ENCODE data around the gene UCKL1. TPM values are rescaled to one million over a fixed set of nuclear protein-coding genes. Genes with fewer than 3 reads are reported as not detected.
"Not testable (repeated sequence)": the region's sequence is repeated elsewhere in the genome, so short reads cannot be mapped to it uniquely, and the experiment has no call there.

Gene UCKL1
- total RNA-seq, 1 experiment from 2014 or later: 35.0 TPM

DNA sequence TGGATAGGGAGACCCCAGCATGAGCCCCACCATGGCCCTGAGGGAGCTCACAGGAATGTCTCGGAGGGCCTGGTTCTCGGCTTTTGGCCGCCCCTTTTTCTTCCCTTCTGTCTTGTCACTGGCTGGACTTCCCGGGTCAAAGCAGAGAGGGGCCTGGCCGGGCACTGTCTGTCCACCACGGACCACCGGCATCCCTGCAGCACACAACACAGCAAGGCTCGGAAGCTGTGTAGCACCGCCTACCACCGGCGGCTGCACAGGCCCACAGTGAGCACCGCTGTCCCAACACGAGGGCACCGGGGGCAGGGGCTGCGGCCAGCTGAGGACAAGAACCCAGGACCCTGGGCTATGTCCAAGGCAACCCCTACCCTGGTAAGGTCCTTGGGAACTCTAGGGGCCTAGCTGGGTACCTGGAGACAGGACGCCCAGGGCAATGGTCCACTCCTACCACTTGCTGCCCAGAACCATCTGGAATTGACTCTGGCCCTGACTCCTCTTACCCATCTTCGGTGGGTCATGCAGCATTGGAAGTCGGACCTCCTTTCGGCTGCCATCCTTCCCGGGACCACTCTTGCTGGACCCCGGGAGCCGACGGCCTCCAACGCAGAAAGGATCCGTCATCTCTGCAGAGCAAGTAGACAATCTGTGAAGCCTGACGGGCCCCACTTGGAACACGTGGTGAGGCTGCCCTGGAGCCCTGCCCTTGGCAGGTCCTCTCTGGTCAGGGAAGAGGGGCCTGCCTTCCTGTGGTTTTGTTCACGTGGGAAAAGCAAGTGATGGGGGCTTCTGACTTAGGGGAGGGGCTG lies 11.3 kb upstream of the UCKL1 start:
- Histone ChIP-seq H3K27me3 (peaks cover 5% of the 10 kb centered on the region; the same call in 1 of the 2 replicates), H3K4me3 (no peak overlapping the region), H3K27ac (no peak overlapping the region), H3K4me1 (peaks cover 4% of the 10 kb centered on the region; the same call in 1 of the 2 replicates), H3K9me3 (replicated peaks) (no peaks in the 10 kb centered on the region), H3K36me3 (peaks cover 14% of the 10 kb centered on the region)
- DNase-seq: no peak

DNA sequence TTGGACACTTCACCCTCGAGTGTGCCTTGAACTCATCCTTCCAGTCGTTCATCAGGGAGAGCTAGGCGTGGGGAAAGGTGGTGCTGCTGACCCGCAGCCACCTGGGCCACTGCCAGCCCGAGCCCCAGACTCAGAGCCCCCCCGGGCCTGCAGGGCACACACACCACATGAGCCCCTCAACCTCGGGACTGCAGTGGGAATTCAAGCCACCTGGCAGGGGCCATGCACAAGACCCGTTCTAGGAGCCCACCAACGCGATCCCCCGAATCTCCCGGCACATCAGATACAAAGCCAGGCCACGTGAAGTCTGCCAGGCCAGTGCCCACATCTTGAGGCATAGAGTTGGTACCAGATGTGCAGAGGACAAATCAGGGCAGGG lies 10.7 kb upstream of the UCKL1 start:
- Histone ChIP-seq H3K27me3 (peaks cover 5% of the 10 kb centered on the region; the same call in 1 of the 2 replicates), H3K27ac (no peak overlapping the region), H3K4me1 (peaks cover 4% of the 10 kb centered on the region; the same call in 1 of the 2 replicates), H3K36me3 (peaks cover 20% of the 10 kb centered on the region), H3K4me3 (no peak overlapping the region), H3K9me3 (replicated peaks) (no peaks in the 10 kb centered on the region)
- no peak for DNase-seq

DNA sequence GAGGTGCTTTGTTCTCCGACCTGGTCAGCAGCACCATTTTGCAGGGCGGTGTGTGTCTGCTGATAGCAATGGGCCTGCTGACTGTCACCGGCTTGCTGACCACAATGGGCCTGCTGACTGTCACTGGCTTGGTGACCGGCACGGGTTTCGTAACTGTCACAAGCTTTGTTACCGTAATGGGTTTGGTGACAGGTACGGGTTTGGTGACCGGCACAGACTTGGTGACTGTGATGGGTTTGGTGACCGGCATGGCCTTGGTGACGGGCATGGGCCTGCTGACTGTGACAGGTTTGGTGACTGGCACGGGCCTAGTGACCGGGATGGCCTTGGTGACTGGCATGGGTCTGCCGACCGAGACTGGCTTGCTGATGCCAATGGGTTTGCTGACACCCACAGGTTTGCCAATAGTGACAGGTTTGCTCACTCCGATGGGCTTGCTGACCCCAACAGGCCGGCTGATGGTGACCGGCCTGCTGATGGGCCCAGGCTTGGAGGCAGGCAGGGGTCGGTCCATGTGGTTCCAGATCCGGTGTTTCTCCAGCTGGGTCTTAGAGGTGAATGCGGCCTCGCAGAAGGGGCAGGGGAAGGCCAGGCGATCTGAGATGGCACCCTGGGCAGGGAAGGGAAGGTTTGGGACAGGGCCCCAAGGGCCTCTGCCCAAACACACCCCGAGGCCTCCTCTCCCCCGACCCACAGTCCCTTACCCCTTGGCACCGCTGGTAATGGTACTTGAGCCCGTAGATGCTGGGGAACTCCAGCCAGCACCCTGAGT lies 10.1 kb upstream of the UCKL1 start:
- H3K36me3 ChIP-seq: peaks cover 24% of the 10 kb centered on the region

DNA sequence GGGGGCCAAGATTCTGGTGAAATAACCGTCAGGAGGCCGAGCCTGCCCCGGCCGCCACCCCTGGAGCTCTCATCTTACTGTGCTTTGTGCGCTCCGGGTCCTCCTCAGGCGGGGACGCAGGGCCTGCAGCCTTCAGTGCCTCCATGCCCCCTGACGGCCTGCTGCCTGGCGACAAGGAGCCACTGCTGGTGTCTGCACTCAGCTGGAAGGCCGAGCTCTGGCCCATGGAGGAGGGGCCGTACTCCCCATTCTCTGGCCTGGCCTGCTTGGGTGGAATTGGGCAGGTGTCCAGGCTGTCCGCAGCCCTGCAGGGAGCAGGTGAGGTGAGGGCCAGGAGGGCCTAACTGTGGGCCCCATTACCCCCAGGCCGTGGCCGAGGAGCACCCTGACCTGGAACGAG lies 8.2 kb upstream of the UCKL1 start:
- Histone ChIP-seq H3K4me1 (peaks cover 4% of the 10 kb centered on the region; the same call in 1 of the 2 replicates), H3K27ac (no peak overlapping the region), H3K9me3 (replicated peaks) (no peaks in the 10 kb centered on the region), H3K4me3 (no peak overlapping the region), H3K27me3 (no peaks in the 10 kb centered on the region; the same call in 1 of the 2 replicates), H3K36me3 (peaks cover 24% of the 10 kb centered on the region)
- DNase-seq: no peak

More for the DNA sequence above, 10.1 kb upstream of the UCKL1 start:
- no peak overlapping the region for H3K27ac ChIP-seq
- no peaks in the 10 kb centered on the region for H3K9me3 ChIP-seq (replicated peaks)
- H3K4me3 ChIP-seq: no peak overlapping the region
- peaks cover 4% of the 10 kb centered on the region; the same call in 1 of the 2 replicates for H3K4me1 ChIP-seq
- peaks cover 5% of the 10 kb centered on the region; the same call in 1 of the 2 replicates for H3K27me3 ChIP-seq
- DNase-seq: no peak

DNA sequence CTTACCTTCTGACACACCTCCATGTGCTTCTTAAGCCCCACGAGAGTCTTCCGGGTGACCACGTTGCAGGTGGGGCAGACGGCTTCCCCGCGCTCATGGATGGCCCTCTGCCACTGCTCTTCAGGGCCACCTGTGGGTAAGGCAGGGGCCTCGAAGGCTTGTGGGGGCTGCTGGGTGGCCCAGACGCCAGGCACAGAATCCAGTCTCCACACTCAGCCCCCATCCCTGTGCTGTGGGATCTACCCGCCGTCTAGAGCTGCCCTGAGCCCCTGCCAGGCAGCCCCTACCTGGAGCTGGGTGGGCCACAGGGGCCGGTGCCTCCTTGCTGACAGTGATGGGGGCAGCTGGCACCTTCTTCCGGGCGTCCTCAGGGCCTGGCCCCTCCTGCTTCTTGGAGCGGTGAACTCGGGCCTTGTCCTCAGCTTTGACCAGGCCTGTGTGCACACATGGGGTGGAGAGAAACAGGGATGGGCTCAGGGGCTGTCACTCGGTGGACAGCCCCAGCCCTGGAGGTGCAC lies 7.6 kb upstream of the UCKL1 start:
- peaks cover 24% of the 10 kb centered on the region for H3K36me3 ChIP-seq

DNA sequence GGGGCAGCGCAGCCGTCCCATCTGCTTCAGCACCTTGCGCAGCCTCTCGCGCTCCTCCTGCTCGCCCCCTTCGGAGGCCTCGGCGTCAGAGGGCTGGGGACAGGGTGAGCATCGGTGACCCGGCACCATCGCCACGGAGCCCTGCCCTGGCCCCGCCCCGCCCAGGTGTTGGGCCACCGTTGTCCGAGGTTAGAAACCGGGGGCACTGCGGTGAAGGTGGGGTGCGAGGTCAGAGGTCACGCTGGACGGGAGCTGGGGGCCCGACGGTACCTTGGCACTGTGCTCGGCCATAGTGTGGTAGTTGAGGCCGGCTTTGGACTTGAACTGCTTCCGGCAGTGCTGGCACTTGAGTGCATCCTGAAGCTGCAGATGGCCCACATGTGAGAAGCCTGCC lies 7.1 kb upstream of the UCKL1 start:
- Histone ChIP-seq H3K9me3 (replicated peaks) (no peaks in the 10 kb centered on the region), H3K27ac (no peak overlapping the region), H3K4me1 (no peaks in the 10 kb centered on the region), H3K4me3 (no peak overlapping the region), H3K36me3 (peaks cover 24% of the 10 kb centered on the region), H3K27me3 (no peaks in the 10 kb centered on the region; the same call in 1 of the 2 replicates)
- no peak for DNase-seq

More for the DNA sequence above, 7.6 kb upstream of the UCKL1 start:
- H3K4me1 ChIP-seq: peaks cover 3% of the 10 kb centered on the region; the same call in 1 of the 2 replicates
- no peak for DNase-seq
- H3K27me3 ChIP-seq: no peaks in the 10 kb centered on the region; the same call in 1 of the 2 replicates
- H3K27ac ChIP-seq: no peak overlapping the region
- no peak overlapping the region for H3K4me3 ChIP-seq
- no peaks in the 10 kb centered on the region for H3K9me3 ChIP-seq (replicated peaks)

DNA sequence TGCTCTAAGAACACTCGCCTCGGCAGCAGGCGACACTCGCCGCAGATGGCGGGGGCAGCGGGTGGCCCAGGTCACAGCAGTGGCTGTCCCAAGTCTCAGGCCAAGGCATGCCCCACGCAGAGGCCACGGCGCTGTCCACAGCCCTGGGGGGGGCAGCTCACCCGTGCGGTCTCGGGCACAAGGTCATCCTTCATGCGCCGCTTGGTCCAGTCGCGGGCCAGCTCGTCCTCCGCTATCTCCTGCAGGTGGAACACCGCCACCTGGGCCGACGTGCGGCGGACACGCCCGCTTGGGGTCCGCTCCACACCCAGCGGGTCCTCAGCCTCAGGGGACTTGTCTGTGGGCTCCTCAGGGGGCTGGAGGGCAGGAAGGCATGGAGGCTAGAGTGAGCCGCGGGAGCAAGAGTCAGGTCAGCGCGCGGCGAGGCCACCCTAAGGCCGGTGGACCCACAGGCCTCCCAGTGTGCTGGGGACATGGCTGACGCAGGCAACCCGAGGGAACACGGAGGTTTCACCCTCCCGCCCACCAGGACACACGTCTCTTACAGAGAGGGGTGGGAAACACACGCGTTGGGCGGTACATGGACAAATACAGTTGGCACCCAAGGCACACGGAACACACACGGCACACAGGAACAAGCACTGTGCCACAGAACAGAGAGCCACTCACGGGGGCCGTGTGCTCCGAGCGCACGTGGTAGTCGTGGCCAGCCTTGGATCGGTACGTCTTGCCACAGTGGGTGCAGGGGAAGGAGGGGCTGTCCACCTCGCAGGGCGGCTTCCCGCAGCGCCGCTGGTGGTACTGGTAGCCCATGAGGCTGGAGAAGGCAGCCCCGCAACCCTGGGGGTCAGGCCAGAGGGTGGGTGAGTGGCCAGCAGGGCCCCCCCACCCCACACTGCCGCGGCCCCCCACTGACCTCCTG lies 6.5 kb upstream of the UCKL1 start:
- no peak overlapping the region for H3K27ac ChIP-seq
- H3K9me3 ChIP-seq (replicated peaks): no peaks in the 10 kb centered on the region
- no peak overlapping the region for H3K4me3 ChIP-seq
- no peak for DNase-seq
- no peaks in the 10 kb centered on the region for H3K4me1 ChIP-seq
- H3K36me3 ChIP-seq: peaks cover 24% of the 10 kb centered on the region
- H3K27me3 ChIP-seq: no peaks in the 10 kb centered on the region; the same call in 1 of the 2 replicates

DNA sequence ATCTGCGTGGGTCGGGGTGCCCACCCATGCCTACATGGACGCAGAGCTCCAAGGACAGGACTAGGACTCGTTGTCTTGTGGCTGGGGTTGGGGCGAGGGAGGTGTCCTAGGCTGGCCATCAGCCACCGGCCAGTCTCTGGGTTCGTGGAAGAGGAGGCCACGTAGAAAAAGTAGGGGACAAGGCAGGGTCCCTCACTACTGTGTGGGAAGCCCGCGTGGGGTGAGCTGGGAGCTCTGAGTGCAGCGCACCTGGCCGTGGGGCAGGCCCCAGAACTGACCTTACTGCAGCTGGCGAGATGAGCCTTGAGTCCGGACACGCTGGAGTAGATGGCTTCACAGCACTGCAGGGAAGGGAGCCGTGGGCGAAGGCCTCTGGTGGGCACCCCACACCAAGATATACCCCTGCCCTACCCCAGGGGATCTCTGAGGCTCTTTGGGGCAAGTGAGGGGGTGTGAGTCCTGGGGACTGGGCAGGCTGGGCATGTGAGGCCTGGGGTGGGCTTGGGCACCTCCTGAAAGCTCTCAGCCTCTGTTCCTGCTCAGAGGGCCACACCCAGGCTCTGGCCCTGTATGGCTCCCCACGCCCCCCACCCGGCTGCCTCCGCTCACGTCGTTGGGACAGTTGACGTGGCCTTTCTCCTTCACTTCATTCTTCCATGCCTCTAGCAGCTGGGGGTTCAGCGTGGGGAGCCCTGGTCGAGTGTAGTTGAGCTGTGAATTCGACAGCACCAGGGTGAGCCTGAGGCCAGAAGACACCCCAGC lies 5.6 kb upstream of the UCKL1 start:
- Histone ChIP-seq H3K9me3 (replicated peaks) (no peaks in the 10 kb centered on the region), H3K4me1 (no peaks in the 10 kb centered on the region), H3K27ac (no peak overlapping the region), H3K27me3 (no peaks in the 10 kb centered on the region; the same call in 1 of the 2 replicates), H3K36me3 (peaks cover 24% of the 10 kb centered on the region), H3K4me3 (no peak overlapping the region)
- no peak for DNase-seq

DNA sequence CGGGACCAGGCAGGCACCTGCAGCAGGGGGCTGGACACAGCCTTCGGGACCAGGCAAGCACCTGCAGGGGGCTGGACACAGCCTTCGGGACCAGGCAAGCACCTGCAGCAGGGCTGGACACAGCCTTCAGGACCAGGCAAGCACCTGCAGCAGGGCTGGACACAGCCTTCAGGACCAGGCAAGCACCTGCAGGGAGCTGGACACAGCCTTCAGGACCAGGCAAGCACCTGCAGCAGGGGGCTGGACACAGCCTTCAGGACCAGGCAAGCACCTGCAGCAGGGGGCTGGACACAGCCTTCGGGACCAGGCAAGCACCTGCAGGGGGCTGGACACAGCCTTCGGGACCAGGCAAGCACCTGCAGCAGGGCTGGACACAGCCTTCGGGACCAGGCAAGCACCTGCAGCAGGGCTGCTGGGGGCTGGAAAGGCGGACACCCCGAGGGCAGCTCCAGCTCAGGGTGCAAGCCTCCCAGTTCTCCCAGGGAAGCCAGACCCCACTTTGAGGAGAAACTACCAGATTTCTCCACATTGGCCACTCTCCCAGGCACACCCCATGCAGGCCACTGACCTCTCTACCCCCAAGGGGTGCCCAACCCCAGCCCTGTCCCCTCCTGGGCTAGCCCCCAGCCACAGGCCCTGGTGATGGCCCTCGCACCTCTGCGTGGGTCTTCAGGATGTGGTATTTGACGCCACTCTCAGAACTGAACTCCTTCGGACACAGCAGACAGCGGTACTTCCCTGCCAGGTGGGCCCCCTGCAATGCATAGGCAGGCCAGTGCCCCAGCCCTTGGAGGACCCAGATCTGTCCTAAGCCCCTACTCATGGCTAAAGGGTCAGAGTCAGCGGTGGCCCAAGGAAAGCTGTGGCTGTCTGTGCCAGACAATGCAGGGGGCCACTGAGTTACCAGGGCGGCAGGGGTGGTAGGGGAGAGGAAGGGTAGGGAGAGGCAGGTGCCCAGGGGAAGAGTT lies 4.7 kb upstream of the UCKL1 start:
- H3K27me3 ChIP-seq; H3K27ac ChIP-seq; H3K4me3 ChIP-seq; DNase-seq; H3K4me1 ChIP-seq; H3K9me3 ChIP-seq (replicated peaks): not testable (repeated sequence)
- H3K36me3 ChIP-seq: peaks cover 18% of the 10 kb centered on the region; the same call in 1 of the 2 replicates

DNA sequence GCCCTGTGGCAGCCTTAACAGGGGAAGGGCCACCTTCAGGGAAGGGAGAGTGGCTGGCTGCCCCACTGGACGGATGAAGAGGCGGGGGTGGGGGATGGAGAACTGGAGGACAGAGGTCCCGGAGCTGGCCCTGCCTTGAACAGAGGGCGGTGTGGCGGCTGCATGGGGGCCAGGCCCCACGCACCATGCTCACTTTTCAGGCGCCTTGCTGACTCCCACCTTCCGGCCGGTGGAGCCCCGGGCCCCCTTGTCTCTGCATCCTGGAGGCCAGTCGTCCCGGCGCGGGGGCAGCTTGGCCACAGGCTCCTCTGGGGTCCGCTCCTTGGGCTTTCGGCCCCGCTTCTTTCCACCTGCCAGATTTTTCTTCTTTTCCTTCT lies 3.5 kb upstream of the UCKL1 start:
- no peak for DNase-seq
- Histone ChIP-seq H3K27me3 (no peaks in the 10 kb centered on the region), H3K36me3 (peaks cover 18% of the 10 kb centered on the region; the same call in 1 of the 2 replicates), H3K4me1 (0 out of 2 replicates have a peak, but pooled peaks cover 3% of the 10 kb centered on the region), H3K27ac (no peak overlapping the region), H3K9me3 (replicated peaks) (no peaks in the 10 kb centered on the region), H3K4me3 (no peak overlapping the region)

DNA sequence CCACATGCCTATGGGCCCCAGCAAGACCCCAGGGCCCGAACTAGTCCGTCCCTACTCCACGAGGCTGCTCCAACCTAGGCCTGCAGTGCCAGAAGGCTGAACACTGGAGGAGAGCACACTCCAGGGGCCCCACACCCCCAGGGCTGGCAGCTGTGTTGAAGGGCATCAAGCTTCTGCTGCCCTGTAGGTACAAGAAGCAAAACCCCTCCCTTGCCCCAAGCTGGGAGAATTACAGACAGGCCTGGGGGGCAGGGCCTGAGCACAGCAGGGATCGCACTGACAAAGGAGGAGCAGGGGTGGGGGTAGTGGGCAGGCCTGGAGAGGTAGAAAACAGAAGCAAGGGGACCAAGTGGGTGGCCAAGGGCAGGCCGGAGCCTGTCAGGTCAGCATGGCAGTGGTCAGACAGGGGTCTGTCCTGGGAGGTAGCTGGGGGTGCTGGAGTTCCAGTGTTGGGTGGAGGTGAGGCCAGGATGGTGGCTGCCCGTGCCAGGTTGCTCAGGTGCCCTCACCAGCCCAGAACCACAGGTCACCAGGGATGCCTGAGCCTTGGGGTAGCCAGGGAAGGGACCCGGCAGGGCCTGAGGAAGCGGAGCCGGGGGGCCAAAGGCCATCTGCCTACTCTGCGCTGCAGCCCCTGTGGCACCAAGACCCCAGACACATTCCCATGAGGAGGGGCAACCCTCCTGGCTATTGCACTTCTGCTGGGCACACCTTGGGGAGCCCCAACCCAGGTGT lies 2.9 kb upstream of the UCKL1 start:
- H3K4me1 ChIP-seq: 0 out of 2 replicates have a peak, but pooled peaks cover 3% of the 10 kb centered on the region
- H3K9me3 ChIP-seq (replicated peaks): no peaks in the 10 kb centered on the region
- peaks cover 18% of the 10 kb centered on the region; the same call in 1 of the 2 replicates for H3K36me3 ChIP-seq
- no peaks in the 10 kb centered on the region for H3K27me3 ChIP-seq
- no peak for DNase-seq
- no peak overlapping the region for H3K27ac ChIP-seq
- no peak overlapping the region for H3K4me3 ChIP-seq

DNA sequence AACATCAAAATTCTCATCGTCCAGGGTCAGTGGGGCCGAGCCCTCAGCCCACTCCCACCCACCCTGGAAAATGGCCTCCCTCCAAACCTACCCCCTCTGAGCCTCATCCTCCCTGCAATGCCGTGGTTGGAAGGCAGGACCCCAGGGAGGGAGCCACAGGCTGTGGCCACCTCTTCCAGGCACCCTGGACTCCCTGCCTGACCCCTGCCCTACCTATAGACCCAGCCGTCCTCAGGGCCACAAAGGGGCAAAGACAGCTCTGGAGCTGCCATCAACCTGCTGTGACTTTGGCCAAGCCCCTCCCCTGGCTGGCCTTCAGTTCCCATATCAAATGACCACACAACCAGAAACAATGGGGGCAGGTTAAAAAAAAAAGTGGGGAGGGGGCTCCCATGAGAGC lies 2.3 kb upstream of the UCKL1 start:
- no peak overlapping the region for H3K4me3 ChIP-seq
- DNase-seq: no peak
- 0 out of 2 replicates have a peak, but pooled peaks cover 3% of the 10 kb centered on the region for H3K4me1 ChIP-seq
- H3K27ac ChIP-seq: no peak overlapping the region
- peaks cover 13% of the 10 kb centered on the region; the same call in 1 of the 2 replicates for H3K36me3 ChIP-seq
- H3K9me3 ChIP-seq (replicated peaks): no peaks in the 10 kb centered on the region
- no peaks in the 10 kb centered on the region for H3K27me3 ChIP-seq

Data from SJCRH30 (cell line).